NCI-H1417 (cell line): ENCODE results near the gene SGPP1.
"Not testable (repeated sequence)": the region's sequence is repeated elsewhere in the genome, so short reads cannot be mapped to it uniquely, and the experiment has no call there.

Experiments used
- DNase-seq, 3 experiments: peaks; one replicate each; lab custom pipeline; 2025; lab: John Stamatoyannopoulos, UW

Gene SGPP1

GRCh38 chr14:63636094-63636635 is 91.7 kb downstream of the SGPP1 start:
- not testable (repeated sequence) for DNase-seq
